Measurements from ENCODE around the gene SIX4. TPM values are rescaled to one million over a fixed set of nuclear protein-coding genes. Genes with fewer than 3 reads are reported as not detected.

Gene SIX4
- polyA plus RNA-seq, 2 of the 4 experiments (the other 2 are of a cell fraction) = 1.8 to 2.3 TPM

GRCh38 chr14:60771117-60771516 is 47.0 kb upstream of the SIX4 start:
- Histone ChIP-seq H3K4me1 (peaks cover 12% of the 10 kb centered on the region; the same call in 2 of the 3 replicates), H3K9me3 (no peaks in the 10 kb centered on the region), H3K4me2 (no peak overlapping the region), H3K4me3 (no peak overlapping the region), H3K27ac (no peak overlapping the region)
- ChIA-PET CTCF (no interaction called here), POLR2A (no interaction called here)
- 42% methylated on average over 2 of the region's 2 CpGs for WGBS (ENCODE audit: missing lambda C conversion rate)
- no peak for TF ChIP-seq TP53 (CRISPR knock-in tag; IDR thresholded peaks at IDR 0.05)
- no peak for TF ChIP-seq RNF2 (IDR thresholded peaks at IDR 0.05; ENCODE audit: borderline replicate concordance, low read depth)
- no peak for TF ChIP-seq CTCF (IDR thresholded peaks at IDR 0.05)
- TF ChIP-seq ZFP36 (IDR thresholded peaks at IDR 0.05; ENCODE audit: borderline replicate concordance, partially characterized antibody) = no peak
- no peak for TF ChIP-seq RFX5 (IDR thresholded peaks at IDR 0.05)
- no peak for TF ChIP-seq NR3C1 (IDR thresholded peaks at IDR 0.05)
- no peak for TF ChIP-seq EHF (CRISPR knock-in tag; IDR thresholded peaks at IDR 0.05)
- TF ChIP-seq JUNB (IDR thresholded peaks at IDR 0.05) = no peak
- TF ChIP-seq SREBF2 (IDR thresholded peaks at IDR 0.05) = no peak
- TF ChIP-seq MYC (IDR thresholded peaks at IDR 0.05; ENCODE audit: borderline replicate concordance, low read length) = no peak
- no peak for TF ChIP-seq EP300 (IDR thresholded peaks at IDR 0.05)
- no peak for TF ChIP-seq HMGXB4 (CRISPR knock-in tag; IDR thresholded peaks at IDR 0.05; ENCODE audit: borderline replicate concordance)
- TF ChIP-seq CBX2 (IDR thresholded peaks at IDR 0.05; ENCODE audit: borderline replicate concordance, low read depth) = no peak
- TF ChIP-seq NFE2L2 (conservative IDR thresholded peaks at IDR 0.05; ENCODE audit: low read length) = no peak
- TF ChIP-seq HDAC2 (IDR thresholded peaks at IDR 0.05) = no peak
- no peak for TF ChIP-seq CEBPB (IDR thresholded peaks at IDR 0.05)
- no peak for TF ChIP-seq HES2 (IDR thresholded peaks at IDR 0.05)
- no peak for TF ChIP-seq CHD2 (IDR thresholded peaks at IDR 0.05; ENCODE audit: low read length, partially characterized antibody)
- no peak for TF ChIP-seq FOSL2 (IDR thresholded peaks at IDR 0.05)
- TF ChIP-seq FOSL2 (CRISPR knock-in tag; IDR thresholded peaks at IDR 0.05) = no peak
- no peak for TF ChIP-seq REST (IDR thresholded peaks at IDR 0.05)
- FAIRE-seq (no peak), ATAC-seq (no peak), DNase-seq (ENCODE audit: low read depth in 1 of 2, low spot score in 1 of 2) (no peak)

GRCh38 chr14:60768602-60769001 is 44.5 kb upstream of the SIX4 start:
- CTCF ChIA-PET = no interaction called here
- Histone ChIP-seq H3K27ac (no peak overlapping the region), H3K9me3 (no peaks in the 10 kb centered on the region), H3K4me2 (no peak overlapping the region), H3K4me1 (no peaks in the 10 kb centered on the region), H3K4me3 (no peak overlapping the region)
- POLR2A ChIA-PET = no interaction called here
- TF ChIP-seq CHD4 (IDR thresholded peaks at IDR 0.05; ENCODE audit: borderline replicate concordance) (no peak), RNF2 (IDR thresholded peaks at IDR 0.05; ENCODE audit: borderline replicate concordance, low read depth) (no peak), HDAC2 (IDR thresholded peaks at IDR 0.05) (no peak), CEBPB (IDR thresholded peaks at IDR 0.05) (no peak), HEYL (CRISPR knock-in tag; IDR thresholded peaks at IDR 0.05) (no peak), JUN (IDR thresholded peaks at IDR 0.05) (no peak), POLR2A (IDR thresholded peaks at IDR 0.05; ENCODE audit: low read length) (no peak), KDM1A (IDR thresholded peaks at IDR 0.05; ENCODE audit: low read depth) (no peak), FOXS1 (CRISPR knock-in tag; IDR thresholded peaks at IDR 0.05) (no peak), RCOR1 (IDR thresholded peaks at IDR 0.05; ENCODE audit: low read depth, low read length) (no peak), RFX5 (IDR thresholded peaks at IDR 0.05) (no peak)
- DNase-seq (ENCODE audit: low read depth in 1 of 2, low spot score in 1 of 2) = no peak
- 92% methylated on average over 2 of the region's 2 CpGs for WGBS (ENCODE audit: missing lambda C conversion rate)
- no peak for FAIRE-seq
- ATAC-seq = no peak

All from A549 (cell line).